WERI-Rb-1 (cell line): ENCODE data around the gene MRPS11.

ENCODE experiments used
- DNase-seq: peaks from one replicate; pipeline ENCODE4 v3.0.0-alpha.2; 2020
- H3K27ac ChIP-seq: fragments of 250-450 bp; sonication (Bioruptor Pico); 2 replicates; pipeline ENCODE4 v1.5.1; 2020; ENCODE audit warnings: mild to moderate bottlenecking, moderate library complexity
- H3K27me3 ChIP-seq: fragments of 250-450 bp; sonication (Bioruptor Pico); 2 replicates; pipeline ENCODE4 v1.5.1; 2021; ENCODE audit warnings: mild to moderate bottlenecking, low read depth, moderate library complexity; ENCODE audit not compliant: insufficient read depth, severe bottlenecking
- H3K36me3 ChIP-seq: fragments of 250-450 bp; sonication (Bioruptor Pico); 2 replicates; pipeline ENCODE4 v1.5.1; 2020; ENCODE audit warnings: mild to moderate bottlenecking, moderate library complexity
- H3K4me3 ChIP-seq: 2 replicates; pipeline ENCODE4 v1.5.1; 2011; ENCODE audit warnings: low read depth, mild to moderate bottlenecking, control low read depth, low read length
- H3K9me3 ChIP-seq: fragments of 250-450 bp; sonication (Bioruptor Pico); 2 replicates; pipeline ENCODE4 v1.5.1; 2021; ENCODE audit warnings: mild to moderate bottlenecking, moderate library complexity; ENCODE audit not compliant: severe bottlenecking
- CTCF ChIP-seq: IDR thresholded peaks from 2 replicates; pipeline ENCODE4 v1.5.1; 2011; ENCODE audit warnings: low read depth, mild to moderate bottlenecking, control low read depth, inconsistent platforms, low read length

Gene MRPS11

GRCh38 chr15:88526247-88526879 lies 58.9 kb downstream of the MRPS11 start:
- no peak for DNase-seq
- H3K36me3 ChIP-seq = peaks cover 45% of the 10 kb centered on the region
- no peak for TF ChIP-seq CTCF
- no peaks in the 10 kb centered on the region for H3K27me3 ChIP-seq
- peaks cover 6% of the 10 kb centered on the region for H3K9me3 ChIP-seq
- H3K27ac ChIP-seq = no peak overlapping the region
- no peak overlapping the region for H3K4me3 ChIP-seq

- Histone ChIP-seq H3K36me3 (peaks cover 46% of the 10 kb centered on the region), H3K27me3 (no peaks in the 10 kb centered on the region), H3K27ac (peak overlapping the region; percentile 45), H3K4me3 (no peak overlapping the region), H3K9me3 (peaks cover 5% of the 10 kb centered on the region)
- no peak for DNase-seq
- no peak for TF ChIP-seq CTCF
Observed at GRCh38 chr15:88529021-88529630, 61.6 kb downstream of the MRPS11 start.
